Sigmoid colon (tissue), 4 donors: ENCODE measurements around the gene PREX1.

ENCODE experiments used
- EP300 ChIP-seq, 4 donors: sonication (generic); formaldehyde crosslinking; IDR thresholded peaks; one replicate each; pipeline ENCODE4 v1.6.1; 2017; ENCODE audit warnings: antibody characterized with exemption in 4 of 4
- POLR2A ChIP-seq, 2 donors: fragments of 450-650 bp; IDR thresholded peaks; one replicate each; pipeline ENCODE4 v1.6.1; 2016; ENCODE audit warnings: antibody characterized with exemption in 2 of 2, mild to moderate bottlenecking in 2 of 2, moderate library complexity in 2 of 2
- TF ChIP-seq, protein P1 (sequence below), 4 experiments: fragments of 450-650 bp in 3 of 4; fragments of 200-600 bp in 1 of 4; IDR thresholded peaks; one replicate each; pipeline ENCODE4 v1.5.1; 2016 to 2019; ENCODE audit warnings: antibody characterized with exemption in 4 of 4, mild to moderate bottlenecking in 3 of 4, moderate library complexity in 2 of 4

- TF ChIP-seq, protein P1, sequence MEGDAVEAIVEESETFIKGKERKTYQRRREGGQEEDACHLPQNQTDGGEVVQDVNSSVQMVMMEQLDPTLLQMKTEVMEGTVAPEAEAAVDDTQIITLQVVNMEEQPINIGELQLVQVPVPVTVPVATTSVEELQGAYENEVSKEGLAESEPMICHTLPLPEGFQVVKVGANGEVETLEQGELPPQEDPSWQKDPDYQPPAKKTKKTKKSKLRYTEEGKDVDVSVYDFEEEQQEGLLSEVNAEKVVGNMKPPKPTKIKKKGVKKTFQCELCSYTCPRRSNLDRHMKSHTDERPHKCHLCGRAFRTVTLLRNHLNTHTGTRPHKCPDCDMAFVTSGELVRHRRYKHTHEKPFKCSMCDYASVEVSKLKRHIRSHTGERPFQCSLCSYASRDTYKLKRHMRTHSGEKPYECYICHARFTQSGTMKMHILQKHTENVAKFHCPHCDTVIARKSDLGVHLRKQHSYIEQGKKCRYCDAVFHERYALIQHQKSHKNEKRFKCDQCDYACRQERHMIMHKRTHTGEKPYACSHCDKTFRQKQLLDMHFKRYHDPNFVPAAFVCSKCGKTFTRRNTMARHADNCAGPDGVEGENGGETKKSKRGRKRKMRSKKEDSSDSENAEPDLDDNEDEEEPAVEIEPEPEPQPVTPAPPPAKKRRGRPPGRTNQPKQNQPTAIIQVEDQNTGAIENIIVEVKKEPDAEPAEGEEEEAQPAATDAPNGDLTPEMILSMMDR (IDR thresholded peaks at IDR 0.05), result no peak
- TF ChIP-seq POLR2A (IDR thresholded peaks at IDR 0.05) (no peak), EP300 (IDR thresholded peaks at IDR 0.05) (no peak)
These were observed 58.5 kb downstream of the PREX1 start for GRCh38 chr20:48769069-48769983.
